H1 (cell line): Measurements from ENCODE around the gene ZNF468. TPM values are rescaled to one million over a fixed set of nuclear protein-coding genes. Genes with fewer than 3 reads are reported as not detected.
"Not testable (repeated sequence)": the region's sequence is repeated elsewhere in the genome, so short reads cannot be mapped to it uniquely, and the experiment has no call there.

Experiments used
- CTCF ChIA-PET: fragments of 300-600 bp; sonication (Branson Sonifier 250); formaldehyde crosslinking; loops from one replicate; lab custom pipeline; 2021; ENCODE audit not compliant: partially characterized antibody; lab: Charles Lee
- POLR2A ChIA-PET: fragments of 300-600 bp; sonication (Branson Sonifier 250); formaldehyde crosslinking; loops from one replicate; lab custom pipeline; 2021; ENCODE audit warnings: inconsistent platforms; ENCODE audit not compliant: partially characterized antibody; lab: Charles Lee
- DNase-seq, 2 experiments: peaks; one replicate each; pipeline versions ENCODE4 v3.0.0 to v3.0.0-alpha.2; 2010 to 2022; ENCODE audit warnings: low spot score in 2 of 2, low read depth in 1 of 2, mixed read lengths in 1 of 2
- FAIRE-seq: peaks from 2 replicates; lab custom pipeline; 2011; peaks lifted over from hg19 to GRCh38; lab: Jason Lieb, UNC
- H2AFZ ChIP-seq: 2 replicates; pipeline ENCODE4 v1.8.1; 2012; ENCODE audit warnings: low read length, inconsistent platforms
- H2AK5ac ChIP-seq: 2 replicates; pipeline ENCODE4 v1.6.1; 2013; ENCODE audit warnings: low read depth, low read length
- H2BK120ac ChIP-seq: replicated peaks from 2 replicates; pipeline ENCODE3; 2013; ENCODE audit warnings: low read depth, low read length, inconsistent platforms
- H2BK12ac ChIP-seq: 2 replicates; pipeline ENCODE4 v1.6.1; 2013; ENCODE audit warnings: low read depth, low read length
- H2BK15ac ChIP-seq: 2 replicates; pipeline ENCODE4 v1.6.1; 2013; ENCODE audit warnings: low read length
- H2BK20ac ChIP-seq: 2 replicates; pipeline ENCODE4 v1.6.1; 2013; ENCODE audit warnings: low read length
- H2BK5ac ChIP-seq: 2 replicates; pipeline ENCODE4 v1.6.1; 2013; ENCODE audit warnings: low read depth, low read length
- H3K14ac ChIP-seq: 2 replicates; pipeline ENCODE4 v1.6.1; 2013; ENCODE audit warnings: inconsistent platforms; ENCODE audit not compliant: insufficient read length
- H3K18ac ChIP-seq: 2 replicates; pipeline ENCODE4 v1.6.1; 2013; ENCODE audit warnings: low read length; ENCODE audit errors: extremely low read depth
- H3K23ac ChIP-seq: 2 replicates; pipeline ENCODE4 v1.6.1; 2013; ENCODE audit warnings: inconsistent platforms; ENCODE audit not compliant: insufficient read length
- H3K23me2 ChIP-seq: 2 replicates; pipeline ENCODE4 v1.6.1; 2013; ENCODE audit warnings: low read depth, low read length
- H3K27ac ChIP-seq: 2 replicates; pipeline ENCODE4 v1.6.1; 2011; ENCODE audit warnings: low read depth, low read length, inconsistent platforms
- H3K27me3 ChIP-seq, 4 experiments: replicated peaks in 1 of 4; 1 replicate in 1 of 4; 2 replicates in 3 of 4; pipeline versions ENCODE4 v1.6.1 to v1.8.1; 2011 to 2013; ENCODE audit warnings: low read length in 3 of 4, mild to moderate bottlenecking in 3 of 4, inconsistent platforms in 2 of 4, mixed read lengths in 2 of 4, moderate library complexity in 1 of 4; ENCODE audit not compliant: control insufficient read depth in 3 of 4, insufficient read depth in 3 of 4; ENCODE audit errors: extremely low read depth in 1 of 4
- H3K36me3 ChIP-seq, 4 experiments: 2 replicates each; pipeline versions ENCODE4 v1.6.1 to v1.8.1; 2011 to 2013; ENCODE audit warnings: mild to moderate bottlenecking in 4 of 4, low read length in 3 of 4, moderate library complexity in 2 of 4, control low read depth in 1 of 4, inconsistent platforms in 1 of 4; ENCODE audit not compliant: insufficient read depth in 4 of 4, control insufficient read depth in 2 of 4
- H3K4ac ChIP-seq: replicated peaks from 2 replicates; pipeline ENCODE3; 2013; ENCODE audit warnings: low read length, low read depth, mixed read lengths, inconsistent platforms; ENCODE audit not compliant: insufficient read length
- H3K4me1 ChIP-seq, 4 experiments: replicated peaks in 1 of 4; 1 replicate in 1 of 4; 2 replicates in 3 of 4; pipeline versions ENCODE4 v1.6.1 to v1.8.1; 2011 to 2013; ENCODE audit warnings: low read length in 3 of 4, inconsistent platforms in 2 of 4, mixed read lengths in 1 of 4; ENCODE audit not compliant: insufficient read depth in 4 of 4, control insufficient read depth in 3 of 4
- H3K4me2 ChIP-seq, 2 experiments: 2 replicates each; pipeline versions ENCODE4 v1.6.1 to v1.8.1; 2011 to 2013; ENCODE audit warnings: low read depth in 2 of 2, low read length in 2 of 2, control low read depth in 1 of 2, inconsistent platforms in 1 of 2, mild to moderate bottlenecking in 1 of 2; ENCODE audit not compliant: insufficient read depth in 1 of 2
- H3K4me3 ChIP-seq, 4 experiments: fragments of 200-600, 300-600 bp in 1 of 4; sonication (generic), shearing (Covaris generic), sonication (Bioruptor Twin) in 1 of 4; 2 replicates each; pipeline versions ENCODE4 v1.5.1 to v1.8.1; 2011 to 2016; ENCODE audit warnings: low read length in 4 of 4, low read depth in 3 of 4, control low read depth in 2 of 4, inconsistent platforms in 2 of 4, mild to moderate bottlenecking in 2 of 4, mixed read lengths in 1 of 4, moderate library complexity in 1 of 4; ENCODE audit not compliant: insufficient read depth in 2 of 4; ENCODE audit errors: extremely low read depth in 1 of 4
- H3K56ac ChIP-seq: replicated peaks from 2 replicates; pipeline ENCODE3; 2013; ENCODE audit warnings: low read depth, mild to moderate bottlenecking, mixed read lengths, low read length, inconsistent platforms; ENCODE audit not compliant: insufficient read length
- H3K79me1 ChIP-seq: 2 replicates; pipeline ENCODE4 v1.6.1; 2013; ENCODE audit warnings: low read depth, low read length, control low read depth
- H3K79me2 ChIP-seq, 2 experiments: 2 replicates each; pipeline versions ENCODE4 v1.6.1 to v1.8.1; 2012 to 2013; ENCODE audit warnings: low read length in 2 of 2, mild to moderate bottlenecking in 2 of 2, inconsistent platforms in 1 of 2; ENCODE audit not compliant: insufficient read depth in 2 of 2, control insufficient read depth in 1 of 2
- H3K9ac ChIP-seq, 4 experiments: replicated peaks in 1 of 4; 1 replicate in 1 of 4; 2 replicates in 3 of 4; pipeline versions ENCODE4 v1.6.1 to v1.8.1; 2011 to 2013; ENCODE audit warnings: low read depth in 3 of 4, low read length in 3 of 4, control low read depth in 2 of 4, mild to moderate bottlenecking in 2 of 4, moderate library complexity in 2 of 4, inconsistent platforms in 1 of 4; ENCODE audit errors: extremely low read depth in 1 of 4
- H3K9me3 ChIP-seq, 2 experiments: 2 replicates each; pipeline versions ENCODE4 v1.6.1 to v1.8.1; 2012 to 2013; ENCODE audit warnings: mild to moderate bottlenecking in 2 of 2, moderate library complexity in 2 of 2, control low read depth in 1 of 2, inconsistent platforms in 1 of 2, low read depth in 1 of 2, low read length in 1 of 2, mixed read lengths in 1 of 2; ENCODE audit not compliant: insufficient read depth in 2 of 2
- H4K20me1 ChIP-seq, 2 experiments: replicated peaks in 1 of 2; 2 replicates each; pipeline versions ENCODE3 to v1.8.1; 2011 to 2013; ENCODE audit warnings: inconsistent platforms in 2 of 2, low read length in 2 of 2, mild to moderate bottlenecking in 1 of 2; ENCODE audit not compliant: insufficient read depth in 2 of 2, control insufficient read depth in 1 of 2
- H4K5ac ChIP-seq: 2 replicates; pipeline ENCODE4 v1.6.1; 2013; ENCODE audit warnings: low read length, low read depth, mixed read lengths, inconsistent platforms; ENCODE audit not compliant: insufficient read length
- H4K8ac ChIP-seq: 2 replicates; pipeline ENCODE4 v1.8.0; 2013; ENCODE audit warnings: mild to moderate bottlenecking, moderate library complexity, low read length, inconsistent platforms; ENCODE audit not compliant: insufficient read depth; ENCODE audit errors: extremely low read depth
- H4K91ac ChIP-seq: replicated peaks from 2 replicates; pipeline ENCODE3; 2013; ENCODE audit warnings: low read length, mixed read lengths, inconsistent platforms; ENCODE audit not compliant: insufficient read length
- WGBS, 2 experiments: shearing (Covaris generic) in 1 of 2; methylation state at CpG; one replicate each; pipeline versions ENCODE4 v1.1.6 to v1.1.7; 2013 to 2015; ENCODE audit warnings: low lambda C conversion rate in 2 of 2, mixed read lengths in 2 of 2, inconsistent platforms in 1 of 2, low coverage in 1 of 2, missing lambda C conversion rate in 1 of 2; ENCODE audit not compliant: insufficient replicate concordance in 2 of 2, insufficient coverage in 1 of 2, insufficient read length in 1 of 2; ENCODE audit errors: extremely low coverage in 1 of 2, missing lambda C conversion rate in 1 of 2; 5-methylcytosine and 5-hydroxymethylcytosine counted together
- polyA plus RNA-seq, 7 experiments: library from polyadenylated mRNA; depleted of rRNA in 3 of 7; stranded (reverse) in 5 of 7; unstranded in 2 of 7; fragments of >200 nt in 5 of 7; fragments of 200-250 nt in 2 of 7; gene quantifications; 1 replicate in 5 of 7; 2 replicates in 1 of 7; 4 replicates in 1 of 7; pipeline versions ENCODE4 v1.2.1 to v1.2.3, GENCODE V29; 2011 to 2013; ENCODE audit warnings: missing spikeins in 2 of 7, mixed read lengths in 2 of 7
- total RNA-seq: library from RNA; stranded (reverse); fragmentation: NEBNext Ultra II Directional; extraction: Animal tissue kit (Norgen Biotek cat#: 25700); gene quantifications from 2 replicates; pipeline ENCODE4 v1.2.1, GENCODE V29; 2021

The ZNF468 gene
- total and polyA plus RNA-seq, 2 of the 8 experiments (the other 6 are each of a cell fraction or from before 2014, with no cell fraction given): 13.5 to 26.1 TPM

DNA sequence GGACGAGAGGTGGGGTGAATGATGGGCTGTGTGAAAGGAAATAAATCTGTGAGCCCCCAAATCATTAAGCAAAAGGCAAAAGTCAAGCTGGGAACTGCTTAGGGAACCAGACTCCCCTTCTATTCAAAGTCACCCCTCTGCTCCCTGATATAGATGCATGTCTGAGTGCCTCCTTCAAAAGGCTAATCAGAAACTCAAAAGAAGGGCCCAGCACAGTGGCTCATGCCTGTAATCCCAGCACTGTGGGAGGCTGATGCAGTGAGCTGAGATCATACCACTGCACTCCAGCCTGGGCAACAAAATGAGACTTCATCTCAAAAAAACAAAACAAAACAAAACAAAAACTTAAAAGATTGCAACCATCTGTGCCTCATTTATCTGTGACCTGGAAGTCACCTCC lies 23.1 kb downstream of the ZNF468 start:
- H3K9ac ChIP-seq, H3K14ac ChIP-seq, H3K23ac ChIP-seq, H3K27me3 ChIP-seq, H4K20me1 ChIP-seq, H4K5ac ChIP-seq, H3K79me2 ChIP-seq, H2BK120ac ChIP-seq, H3K4me3 ChIP-seq, H3K4me2 ChIP-seq, H3K18ac ChIP-seq, H2BK20ac ChIP-seq, H3K36me3 ChIP-seq, H3K4ac ChIP-seq, POLR2A ChIA-PET, H3K4me1 ChIP-seq, DNase-seq, H3K79me1 ChIP-seq, H3K23me2 ChIP-seq, H2AFZ ChIP-seq, H3K27ac ChIP-seq, H4K8ac ChIP-seq, FAIRE-seq, H3K56ac ChIP-seq, H2BK5ac ChIP-seq, H2BK15ac ChIP-seq, H2AK5ac ChIP-seq, H4K91ac ChIP-seq, H2BK12ac ChIP-seq, H3K9me3 ChIP-seq: not testable (repeated sequence)
- CTCF ChIA-PET: interaction anchor here (1.1 kb wide), 1 partner anchor 9 kb away, joined by 3 read pairs; no protein-coding TSS in a partner anchor
- 92% methylated on average over 1 of the region's 1 CpG; no CpG with 5 or more reads in 1 of the 2 experiments for WGBS, 2 experiments

DNA sequence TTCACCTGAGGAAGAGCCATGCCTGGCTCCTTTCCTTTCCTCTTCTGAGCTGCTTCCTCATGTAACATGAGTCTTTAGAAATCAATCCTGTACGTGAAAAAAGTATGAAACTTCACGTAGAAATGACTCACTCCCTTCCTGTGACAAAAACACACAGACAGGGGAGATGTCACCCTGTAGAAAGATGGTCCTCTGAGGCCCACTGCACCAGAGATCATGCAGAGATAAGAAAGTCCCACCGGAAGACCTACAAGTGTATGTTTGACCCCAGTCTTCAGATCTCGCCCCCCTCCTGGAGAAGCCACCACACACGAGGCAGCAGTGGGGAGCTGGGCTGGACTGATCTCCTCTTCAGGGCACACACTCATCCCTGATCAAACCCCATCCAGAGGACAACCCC lies 23.9 kb downstream of the ZNF468 start:
- FAIRE-seq, H3K56ac ChIP-seq, H2AFZ ChIP-seq, H3K9me3 ChIP-seq, H2BK15ac ChIP-seq, H4K91ac ChIP-seq, H3K79me1 ChIP-seq, H2BK20ac ChIP-seq, H2BK5ac ChIP-seq, DNase-seq, H3K23ac ChIP-seq, H4K5ac ChIP-seq, H3K18ac ChIP-seq, H3K27ac ChIP-seq, H3K36me3 ChIP-seq, H3K4me1 ChIP-seq, H2AK5ac ChIP-seq, H3K14ac ChIP-seq, H3K4ac ChIP-seq, H4K20me1 ChIP-seq, POLR2A ChIA-PET, H4K8ac ChIP-seq, H3K9ac ChIP-seq, H2BK12ac ChIP-seq, H2BK120ac ChIP-seq, H3K23me2 ChIP-seq, H3K79me2 ChIP-seq, H3K4me3 ChIP-seq, H3K4me2 ChIP-seq, H3K27me3 ChIP-seq: not testable (repeated sequence)
- WGBS, 2 experiments: 94% methylated on average over 5 of the region's 5 CpGs; no CpG with 5 or more reads in 1 of the 2 experiments
- CTCF ChIA-PET: interaction anchor here (1.1 kb wide), 1 partner anchor 8 kb away, joined by 3 read pairs; no protein-coding TSS in a partner anchor
